ENCODE results near the gene KXD1.
A peak's percentile ranks its signal among the peaks of the same experiment; 100 is the strongest.

The KXD1 gene

GRCh38 chr19:18612051-18612771, 54.5 kb downstream of the KXD1 start:
- peaks cover 81% of the 10 kb centered on the region for H3K27me3 ChIP-seq

GRCh38 chr19:18612772-18613588, 55.3 kb downstream of the KXD1 start, which contains the start of gene TMEM59L:
Gene TMEM59L (plus strand): TSS chr19:18612870. CDS start chr19:18612959, 89 bp downstream.
- peak; percentile 54 for DNase-seq
- H3K27me3 ChIP-seq, result peaks cover 73% of the 10 kb centered on the region

More at GRCh38 chr19:18612051-18612771, 54.5 kb downstream of the KXD1 start:
- Histone ChIP-seq H3K4me1 (no peaks in the 10 kb centered on the region), H3K4me3 (ENCODE audit: low read depth, low read length) (peak overlapping the region; percentile 38), H3K9me3 (no peaks in the 10 kb centered on the region), H3K36me3 (no peaks in the 10 kb centered on the region)
- no peak for DNase-seq
- no peak for TF ChIP-seq CTCF (IDR thresholded peaks at IDR 0.05; ENCODE audit: low read depth, low read length)

GRCh38 chr19:18613589-18614234, 56.0 kb downstream of the KXD1 start:
- H3K9me3 ChIP-seq, result no peaks in the 10 kb centered on the region
- TF ChIP-seq CTCF (IDR thresholded peaks at IDR 0.05; ENCODE audit: low read depth, low read length), result no peak
- H3K4me3 ChIP-seq (ENCODE audit: low read depth, low read length), result no peak overlapping the region
- no peak for DNase-seq
- H3K36me3 ChIP-seq, result no peaks in the 10 kb centered on the region
- no peaks in the 10 kb centered on the region for H3K4me1 ChIP-seq
- H3K27me3 ChIP-seq, result peaks cover 66% of the 10 kb centered on the region

More at GRCh38 chr19:18612772-18613588, 55.3 kb downstream of the KXD1 start, which contains the start of gene TMEM59L:
- Histone ChIP-seq H3K4me3 (ENCODE audit: low read depth, low read length) (peak within 1 kb of the TSS; percentile 38), H3K9me3 (no peaks in the 10 kb centered on the region), H3K4me1 (no peaks in the 10 kb centered on the region), H3K36me3 (no peaks in the 10 kb centered on the region)
- TF ChIP-seq CTCF (IDR thresholded peaks at IDR 0.05; ENCODE audit: low read depth, low read length), result no peak

- H3K36me3 ChIP-seq, result no peaks in the 10 kb centered on the region
- no peak overlapping the region for H3K4me3 ChIP-seq (ENCODE audit: low read depth, low read length)
- DNase-seq, result no peak
- peaks cover 43% of the 10 kb centered on the region for H3K27me3 ChIP-seq
- no peaks in the 10 kb centered on the region for H3K9me3 ChIP-seq
- H3K4me1 ChIP-seq, result no peaks in the 10 kb centered on the region
- TF ChIP-seq CTCF (IDR thresholded peaks at IDR 0.05; ENCODE audit: low read depth, low read length), result no peak
These were observed 58.4 kb downstream of the KXD1 start for GRCh38 chr19:18616023-18616422.

GRCh38 chr19:18617562-18617961, 59.9 kb downstream of the KXD1 start:
- no peaks in the 10 kb centered on the region for H3K36me3 ChIP-seq
- no peak for TF ChIP-seq CTCF (IDR thresholded peaks at IDR 0.05; ENCODE audit: low read depth, low read length)

More at GRCh38 chr19:18617562-18617961, 59.9 kb downstream of the KXD1 start:
- peaks cover 27% of the 10 kb centered on the region for H3K27me3 ChIP-seq
- H3K4me1 ChIP-seq, result no peaks in the 10 kb centered on the region
- no peaks in the 10 kb centered on the region for H3K9me3 ChIP-seq
- DNase-seq, result no peak
- no peak overlapping the region for H3K4me3 ChIP-seq (ENCODE audit: low read depth, low read length)
